HUES6 (cell line): ENCODE results near the gene ONECUT2.
"Not testable (repeated sequence)": the region's sequence is repeated elsewhere in the genome, so short reads cannot be mapped to it uniquely, and the experiment has no call there.

Experiments used
- H3K27ac ChIP-seq: 2 replicates; pipeline ENCODE4 v1.7.0; 2013; ENCODE audit warnings: low read depth, mild to moderate bottlenecking, low read length, inconsistent platforms
- H3K27me3 ChIP-seq: 2 replicates; pipeline ENCODE4 v1.6.1; 2013; ENCODE audit warnings: low read length; ENCODE audit not compliant: control insufficient read depth, insufficient read depth
- H3K36me3 ChIP-seq: 2 replicates; pipeline ENCODE4 v1.6.1; 2013; ENCODE audit warnings: low read length; ENCODE audit not compliant: control insufficient read depth, insufficient read depth
- H3K4me1 ChIP-seq: 2 replicates; pipeline ENCODE4 v1.6.1; 2013; ENCODE audit warnings: low read length; ENCODE audit not compliant: control insufficient read depth, insufficient read depth
- H3K4me3 ChIP-seq: 2 replicates; pipeline ENCODE4 v1.5.1; 2013; ENCODE audit warnings: low read depth, low read length
- H3K9ac ChIP-seq: one replicate; pipeline ENCODE4 v1.6.1; 2013; ENCODE audit warnings: mild to moderate bottlenecking, low read length
- H3K9me3 ChIP-seq: 2 replicates; pipeline ENCODE4 v1.6.1; 2013; ENCODE audit warnings: low read depth, low read length; ENCODE audit not compliant: control insufficient read depth, insufficient read depth

ONECUT2 gene

GRCh38 chr18:57502624-57503023, 67.5 kb downstream of the ONECUT2 start:
- Histone ChIP-seq H3K9ac (no peak overlapping the region), H3K9me3 (no peaks in the 10 kb centered on the region), H3K27me3 (peaks cover 3% of the 10 kb centered on the region; the same call in 1 of the 2 replicates), H3K27ac (no peak overlapping the region), H3K36me3 (no peaks in the 10 kb centered on the region), H3K4me3 (no peak overlapping the region), H3K4me1 (no peaks in the 10 kb centered on the region)

GRCh38 chr18:57505231-57505630, 70.1 kb downstream of the ONECUT2 start:
- no peaks in the 10 kb centered on the region for H3K9me3 ChIP-seq
- H3K27ac ChIP-seq, result no peak overlapping the region
- no peak overlapping the region for H3K9ac ChIP-seq
- no peaks in the 10 kb centered on the region for H3K36me3 ChIP-seq
- H3K27me3 ChIP-seq, result peaks cover 5% of the 10 kb centered on the region; the same call in 1 of the 2 replicates
- H3K4me1 ChIP-seq, result no peaks in the 10 kb centered on the region
- no peak overlapping the region for H3K4me3 ChIP-seq

- Histone ChIP-seq H3K9me3 (no peaks in the 10 kb centered on the region), H3K27ac (no peak overlapping the region), H3K36me3 (no peaks in the 10 kb centered on the region), H3K9ac (no peak overlapping the region), H3K4me1 (no peaks in the 10 kb centered on the region), H3K27me3 (no peaks in the 10 kb centered on the region), H3K4me3 (no peak overlapping the region)
Observed at GRCh38 chr18:57516056-57516455, 80.9 kb downstream of the ONECUT2 start.

GRCh38 chr18:57518533-57518932, 83.4 kb downstream of the ONECUT2 start:
- H3K4me1 ChIP-seq, result no peaks in the 10 kb centered on the region
- H3K36me3 ChIP-seq, result no peaks in the 10 kb centered on the region
- H3K27ac ChIP-seq, result no peak overlapping the region
- H3K4me3 ChIP-seq, result no peak overlapping the region
- H3K9ac ChIP-seq, result no peak overlapping the region
- H3K27me3 ChIP-seq, result no peaks in the 10 kb centered on the region
- H3K9me3 ChIP-seq, result no peaks in the 10 kb centered on the region

- Histone ChIP-seq H3K4me3 (no peak overlapping the region), H3K4me1 (no peaks in the 10 kb centered on the region), H3K9ac (no peak overlapping the region), H3K36me3 (no peaks in the 10 kb centered on the region), H3K27ac (no peak overlapping the region), H3K9me3 (0 out of 2 replicates have a peak, but pooled peaks cover 3% of the 10 kb centered on the region), H3K27me3 (no peaks in the 10 kb centered on the region)
Observed at GRCh38 chr18:57519668-57520424, 84.7 kb downstream of the ONECUT2 start.

- H3K9me3 ChIP-seq, result not testable (repeated sequence)
Observed at GRCh38 chr18:57522348-57522747, 87.2 kb downstream of the ONECUT2 start.

GRCh38 chr18:57523171-57523956, 88.2 kb downstream of the ONECUT2 start:
- Histone ChIP-seq H3K36me3 (no peaks in the 10 kb centered on the region), H3K4me3 (no peak overlapping the region), H3K9ac (no peak overlapping the region), H3K27ac (no peak overlapping the region), H3K4me1 (no peaks in the 10 kb centered on the region), H3K9me3 (0 out of 2 replicates have a peak, but pooled peaks cover 6% of the 10 kb centered on the region), H3K27me3 (no peaks in the 10 kb centered on the region)

More at GRCh38 chr18:57522348-57522747, 87.2 kb downstream of the ONECUT2 start:
- not testable (repeated sequence) for H3K27me3 ChIP-seq, H3K9ac ChIP-seq, H3K36me3 ChIP-seq, H3K4me1 ChIP-seq, H3K4me3 ChIP-seq, H3K27ac ChIP-seq

- Histone ChIP-seq H3K4me3 (no peak overlapping the region), H3K4me1 (peaks cover 9% of the 10 kb centered on the region), H3K27me3 (no peaks in the 10 kb centered on the region), H3K36me3 (no peaks in the 10 kb centered on the region), H3K9me3 (0 out of 2 replicates have a peak, but pooled peaks cover 6% of the 10 kb centered on the region), H3K27ac (no peak overlapping the region), H3K9ac (no peak overlapping the region)
Observed at GRCh38 chr18:57527556-57528229, 92.5 kb downstream of the ONECUT2 start.

GRCh38 chr18:57529151-57529550, 94.0 kb downstream of the ONECUT2 start:
- H3K9ac ChIP-seq, result no peak overlapping the region
- H3K27me3 ChIP-seq, result no peaks in the 10 kb centered on the region
- H3K9me3 ChIP-seq, result 0 out of 2 replicates have a peak, but pooled peaks cover 6% of the 10 kb centered on the region
- no peaks in the 10 kb centered on the region for H3K36me3 ChIP-seq
- no peak overlapping the region for H3K27ac ChIP-seq
- peaks cover 22% of the 10 kb centered on the region for H3K4me1 ChIP-seq
- no peak overlapping the region for H3K4me3 ChIP-seq

- Histone ChIP-seq H3K36me3 (no peaks in the 10 kb centered on the region), H3K27ac (no peak overlapping the region), H3K27me3 (no peaks in the 10 kb centered on the region), H3K4me1 (peaks cover 22% of the 10 kb centered on the region), H3K9ac (no peak overlapping the region), H3K9me3 (no peaks in the 10 kb centered on the region), H3K4me3 (no peak overlapping the region)
Observed at GRCh38 chr18:57533006-57533867, 98.1 kb downstream of the ONECUT2 start.
